ENCODE measurements around the gene KCNK17. TPM values are rescaled to one million over a fixed set of nuclear protein-coding genes. Genes with fewer than 3 reads are reported as not detected.
"Not testable (repeated sequence)": the region's sequence is repeated elsewhere in the genome, so short reads cannot be mapped to it uniquely, and the experiment has no call there.

Gene KCNK17
- total RNA-seq, 1 donor from 2014 or later: 0.10 TPM

DNA sequence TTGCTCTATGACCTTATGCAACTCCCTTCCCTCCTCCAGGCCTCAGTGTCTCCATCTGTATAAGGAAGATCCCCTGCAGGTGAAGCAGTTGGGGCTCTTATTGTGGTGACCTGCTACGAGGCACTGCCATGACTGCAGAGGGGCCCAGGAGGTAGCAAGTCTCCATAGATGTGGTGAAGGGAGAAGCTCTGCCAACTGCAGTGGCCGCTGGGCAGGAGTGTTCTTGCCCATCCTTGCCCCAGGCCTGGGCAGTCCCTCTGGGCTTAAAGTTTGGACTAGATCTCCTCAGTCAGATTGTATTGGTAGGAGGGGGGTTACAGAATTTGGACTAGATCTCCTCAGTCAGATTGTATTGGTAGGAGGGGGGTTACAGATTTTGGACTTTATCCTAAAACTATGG lies 12.2 kb downstream of the KCNK17 start:
- no peak for DNase-seq

GRCh38 chr6:39301606-39302005 lies 12.6 kb downstream of the KCNK17 start:
- no peak for DNase-seq

DNA sequence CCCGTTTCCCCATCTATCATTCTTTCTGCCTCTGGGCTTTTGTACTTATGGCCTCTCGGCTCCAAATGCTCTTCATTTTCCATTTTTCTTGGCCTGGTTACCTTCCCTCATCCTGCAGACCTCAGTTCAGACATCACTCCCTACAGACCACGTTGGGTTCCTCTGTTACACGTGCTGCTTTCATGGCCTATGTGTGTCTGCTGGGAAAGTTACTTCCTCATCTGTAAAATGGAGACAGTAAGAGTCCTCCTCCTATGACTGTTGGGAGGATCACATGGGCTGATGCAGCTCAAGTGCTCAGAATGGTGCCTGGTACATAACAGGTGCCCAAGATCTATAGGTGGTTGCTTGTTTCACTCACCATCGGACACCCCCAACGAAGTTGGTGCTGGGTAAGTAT lies 13.5 kb downstream of the KCNK17 start:
- DNase-seq: no peak

DNA sequence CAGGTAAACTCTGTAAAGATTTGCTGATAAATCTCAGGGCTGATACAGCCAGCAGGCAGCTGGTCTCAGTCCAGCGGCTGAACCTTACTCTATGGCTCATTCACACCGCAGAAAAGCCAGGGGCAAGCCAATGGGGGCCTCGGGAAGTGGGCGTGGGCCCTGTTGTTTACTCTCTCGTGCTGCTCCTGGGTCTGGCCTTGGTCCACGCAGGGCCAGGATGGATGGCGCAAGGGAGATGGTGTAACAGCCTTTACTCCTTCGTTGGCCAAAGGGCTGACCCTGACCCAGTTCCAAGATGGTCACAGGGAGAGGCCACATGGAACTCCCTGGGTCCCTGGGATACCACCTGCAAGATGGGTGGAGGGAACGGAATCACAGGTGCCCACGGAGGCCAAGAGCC lies 16.2 kb downstream of the KCNK17 start:
- no peak for DNase-seq

DNA sequence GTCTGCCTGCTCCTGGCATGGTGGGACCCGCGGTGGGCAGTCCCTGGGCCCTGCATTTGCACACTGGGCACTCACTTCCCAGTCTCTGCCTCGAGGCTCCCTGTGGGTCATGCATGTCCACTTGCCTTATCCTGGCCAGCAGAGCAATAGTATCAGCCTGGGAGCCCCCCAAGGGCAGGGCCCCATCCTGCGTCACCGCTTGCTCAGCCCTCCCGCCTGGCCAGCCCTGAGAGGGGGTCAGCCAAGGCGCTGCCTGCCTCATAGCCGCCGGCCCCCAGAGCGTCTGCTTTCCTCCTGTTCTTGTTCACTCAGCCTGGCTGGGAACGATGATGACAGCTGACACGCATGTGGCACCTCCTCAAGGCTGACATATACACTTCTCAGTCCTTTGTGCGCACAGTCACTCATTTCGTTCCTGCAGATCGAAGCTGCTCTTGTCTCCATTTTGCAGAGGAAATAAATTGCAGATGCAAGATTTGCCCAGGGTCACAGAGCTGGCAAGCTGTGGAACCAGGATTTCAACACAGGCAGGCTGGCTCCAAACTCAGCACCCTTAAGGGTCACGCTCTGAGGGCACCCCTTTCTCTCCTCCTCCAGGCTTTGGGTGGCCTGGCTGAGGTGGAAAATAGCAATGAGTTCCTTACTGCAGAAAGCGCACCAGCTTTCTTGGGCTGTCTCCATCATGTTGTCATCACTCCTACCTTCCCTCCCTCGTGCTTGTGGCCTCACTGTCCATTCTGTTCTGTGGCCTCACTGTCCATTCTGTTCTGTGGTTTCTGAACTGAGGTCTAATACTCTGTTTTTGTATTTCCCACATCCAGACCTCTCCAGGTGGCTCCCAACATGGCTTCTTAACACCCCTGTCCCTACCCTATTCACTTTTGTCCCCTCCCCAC lies 17.2 kb downstream of the KCNK17 start:
- peak; percentile 23 for DNase-seq

GRCh38 chr6:39295611-39296011 lies 18.6 kb downstream of the KCNK17 start:
- peak; percentile 17 for DNase-seq

DNA sequence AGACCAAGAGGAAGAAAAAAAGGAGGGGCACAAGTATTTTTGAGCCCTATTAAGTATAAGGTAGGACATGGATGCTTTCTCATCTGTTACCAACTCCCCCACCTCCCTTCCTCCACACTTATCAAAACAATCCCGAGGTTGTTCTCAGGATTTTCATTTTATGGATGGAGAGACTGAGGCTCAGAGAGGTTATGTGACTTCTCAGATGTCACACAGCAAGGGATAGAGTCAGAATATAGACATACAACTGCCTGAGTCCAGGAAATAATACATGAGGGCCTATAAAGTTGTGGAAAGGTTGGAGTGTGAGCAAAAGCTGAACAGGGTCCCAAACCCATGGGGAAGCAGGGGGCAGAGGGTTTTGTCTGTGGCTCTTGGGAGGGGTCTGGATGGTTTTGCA lies 19.3 kb downstream of the KCNK17 start:
- DNase-seq: no peak

GRCh38 chr6:39294133-39294532 lies 20.1 kb downstream of the KCNK17 start:
- DNase-seq: no peak

DNA sequence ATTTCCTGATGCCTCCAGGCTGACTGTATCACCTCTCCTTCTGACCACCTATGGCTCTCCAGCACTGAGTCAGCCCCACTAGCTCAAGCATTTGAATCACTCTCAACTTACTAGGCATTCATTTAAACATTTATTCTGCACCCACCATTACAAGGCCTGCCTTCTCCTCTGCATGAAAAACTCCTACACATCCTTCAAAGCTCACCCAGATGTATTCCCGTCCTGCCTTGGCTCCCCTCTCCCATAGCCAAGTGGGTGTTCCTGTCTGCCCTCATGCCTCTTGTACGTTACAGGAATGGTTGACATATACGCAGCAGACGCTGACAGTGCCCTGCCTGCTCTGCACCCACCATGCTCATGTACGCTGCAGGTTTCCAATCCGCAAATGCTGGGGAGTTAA lies 21.6 kb downstream of the KCNK17 start:
- DNase-seq: no peak

DNA sequence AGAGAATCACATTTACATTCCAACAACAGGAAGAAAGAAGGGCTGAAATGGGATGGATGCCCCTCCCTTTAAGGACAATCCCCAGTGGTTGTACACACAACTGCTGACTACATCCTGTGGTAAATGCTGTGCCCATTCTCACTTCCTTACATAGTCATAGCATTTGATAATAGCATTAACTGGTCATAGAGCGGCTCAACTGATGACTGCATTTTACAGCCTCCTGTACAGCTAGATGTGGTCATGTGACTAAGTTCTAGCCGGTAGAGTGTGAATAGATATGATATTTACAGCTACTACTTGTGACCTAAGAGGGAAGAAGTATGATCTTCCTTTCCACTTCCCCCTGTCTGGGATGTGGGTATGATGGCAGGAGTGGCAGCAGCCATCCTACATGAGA lies 24.7 kb downstream of the KCNK17 start:
- DNase-seq: no peak

GRCh38 chr6:39287601-39288000 lies 26.6 kb downstream of the KCNK17 start:
- DNase-seq: no peak

DNA sequence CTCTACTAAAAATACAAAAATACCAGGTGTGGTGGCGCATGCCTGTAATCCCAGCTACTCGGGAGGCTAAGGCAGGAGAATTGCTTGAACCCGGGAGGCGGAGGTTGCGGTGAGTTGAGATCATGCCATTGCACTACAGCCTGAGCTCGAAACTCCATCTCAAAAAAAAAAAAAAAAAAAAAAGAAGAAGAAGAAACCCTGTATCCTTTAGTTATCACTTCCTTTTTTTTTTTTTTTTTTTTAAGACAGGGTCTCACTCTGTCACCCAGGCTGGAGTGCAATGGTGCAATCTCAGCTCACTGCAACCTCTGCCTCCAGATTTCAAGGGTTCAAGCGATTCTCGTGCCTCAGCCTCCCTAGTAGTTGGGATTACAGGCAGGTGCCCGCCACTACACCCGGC lies 27.6 kb downstream of the KCNK17 start:
- DNase-seq: not testable (repeated sequence)

DNA sequence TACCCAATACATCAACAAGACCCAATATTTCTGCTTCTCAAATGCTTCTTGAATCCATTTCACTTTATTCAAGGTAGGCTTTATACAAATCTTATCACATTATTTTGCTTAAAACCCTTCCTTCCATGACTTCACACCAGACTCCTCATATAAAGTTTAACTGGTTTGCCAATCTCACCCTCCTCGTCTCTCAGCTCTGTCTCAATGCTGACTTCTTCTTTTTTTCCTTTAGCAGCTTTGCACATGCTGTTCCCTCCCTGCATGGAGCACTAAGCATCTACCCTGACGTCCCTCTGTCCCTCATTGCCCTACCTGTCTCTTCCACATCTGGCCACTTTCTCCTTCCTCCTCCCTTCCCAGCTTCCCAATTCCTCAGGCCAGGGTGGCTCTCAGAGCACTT lies 31.4 kb downstream of the KCNK17 start:
- DNase-seq: no peak

DNA sequence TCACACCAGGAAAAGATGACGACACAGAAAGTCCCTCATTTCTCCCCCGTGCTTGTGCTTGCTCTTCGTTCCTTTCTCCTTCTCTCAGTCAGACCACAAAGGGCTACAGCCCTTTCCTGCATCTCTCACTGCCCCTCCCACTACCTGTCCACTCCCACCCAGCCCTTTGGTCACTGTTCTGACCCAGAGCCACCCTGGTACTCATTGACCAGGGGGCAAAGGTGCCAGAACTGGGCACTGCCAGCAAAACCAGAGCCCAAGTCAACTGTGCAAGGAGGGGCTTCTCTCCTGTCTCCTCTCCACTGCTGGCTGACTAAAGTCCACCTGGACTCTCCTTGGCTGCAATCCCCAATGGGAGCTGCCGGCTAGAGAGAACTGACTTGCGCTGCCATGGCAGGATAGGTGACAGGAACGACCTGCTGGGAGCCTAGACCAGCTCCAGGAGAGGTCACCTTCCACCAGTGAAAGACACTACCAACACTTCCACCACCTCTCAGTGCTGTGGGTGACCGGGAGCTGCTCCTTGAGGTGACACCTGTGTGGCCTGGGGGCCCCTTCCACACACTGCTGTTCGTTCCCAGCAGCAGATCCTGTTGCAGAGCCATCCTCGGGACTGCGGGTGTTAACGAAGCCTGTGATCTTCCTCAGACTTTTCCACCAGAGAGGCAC lies 32.8 kb downstream of the KCNK17 start:
- DNase-seq: no peak

DNA sequence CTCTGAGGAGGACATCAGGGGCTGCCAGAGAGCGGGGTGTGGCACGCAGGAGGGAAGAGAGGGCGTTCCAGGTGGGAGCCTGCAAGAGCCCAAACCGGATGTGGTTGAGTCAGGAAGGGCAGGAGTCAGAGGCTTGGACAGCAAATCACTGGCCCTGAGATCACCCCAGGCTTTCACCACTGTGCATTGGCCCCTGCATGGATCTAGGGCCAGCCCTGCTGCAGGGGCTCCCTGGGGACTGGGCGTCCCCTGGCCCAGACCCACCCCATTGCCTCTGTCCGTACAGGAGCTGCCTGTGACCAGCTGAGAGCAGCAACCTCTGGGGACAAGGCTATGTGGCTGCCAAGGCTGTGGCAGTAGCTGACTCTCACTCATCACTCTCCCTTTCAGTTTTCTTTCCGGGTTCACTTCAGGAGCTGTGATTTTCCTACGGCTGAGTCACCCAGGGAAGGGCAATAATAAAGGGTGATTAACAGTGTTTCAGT lies 33.9 kb downstream of the KCNK17 start:
- DNase-seq: no peak

GRCh38 chr6:39279539-39279938 lies 34.7 kb downstream of the KCNK17 start:
- DNase-seq: no peak

- DNase-seq: no peak
Measured at GRCh38 chr6:39276379-39276995, 37.7 kb downstream of the KCNK17 start.

- no peak for DNase-seq
Measured at GRCh38 chr6:39274903-39275302, 39.3 kb downstream of the KCNK17 start.

- DNase-seq: no peak
Measured at GRCh38 chr6:39274471-39274870, 39.7 kb downstream of the KCNK17 start.

DNA sequence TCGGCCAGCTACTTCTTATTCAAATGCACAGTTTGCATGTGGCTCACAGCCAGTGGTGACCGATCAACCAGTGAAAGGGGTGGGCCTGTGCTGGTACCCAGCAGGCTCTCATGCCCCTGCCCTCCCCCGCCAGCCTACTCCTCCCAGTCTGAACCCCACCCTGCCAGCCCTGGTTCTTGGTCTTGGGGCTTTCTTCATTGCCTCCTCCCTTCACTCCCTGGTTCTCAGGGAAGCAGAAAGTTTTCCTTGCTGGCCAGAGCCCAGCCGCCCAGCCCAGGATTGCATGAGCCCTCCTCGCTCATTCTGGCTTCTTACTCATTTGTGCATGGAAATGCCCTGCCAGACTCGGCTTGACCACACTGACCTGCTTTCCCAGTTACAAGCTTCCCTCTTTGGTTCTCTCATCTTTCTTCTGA lies 40.8 kb downstream of the KCNK17 start:
- no peak for DNase-seq

DNA sequence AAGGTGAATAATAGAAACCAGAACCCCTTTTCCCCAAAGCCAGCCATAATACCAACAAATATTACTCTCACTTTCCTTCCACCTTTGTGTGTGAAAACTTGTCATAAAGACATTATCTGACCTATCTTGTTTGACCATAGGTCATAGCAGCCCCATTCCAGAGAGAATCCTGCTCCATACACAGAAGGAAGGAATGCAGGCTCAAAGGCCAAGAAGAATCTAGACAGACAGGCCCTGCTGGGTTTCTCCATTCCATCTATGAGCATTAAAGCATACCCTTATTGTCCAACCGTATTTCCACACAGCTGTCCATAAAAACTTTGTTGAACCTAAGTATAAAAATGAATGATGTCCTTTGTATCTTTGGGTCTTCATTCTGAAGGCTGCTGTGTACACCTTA lies 44.3 kb downstream of the KCNK17 start:
- no peak for DNase-seq

- DNase-seq: no peak
Measured at GRCh38 chr6:39268721-39269120, 45.5 kb downstream of the KCNK17 start.

GRCh38 chr6:39268171-39268570 lies 46.0 kb downstream of the KCNK17 start:
- no peak for DNase-seq
